ENCODE data around the gene TDRD1. TPM values are rescaled to one million over a fixed set of nuclear protein-coding genes. Genes with fewer than 3 reads are reported as not detected.
A peak's percentile ranks its signal among the peaks of the same experiment; 100 is the strongest.

TDRD1 gene
- total RNA-seq, 1 experiment from 2014 or later = not detected

DNA sequence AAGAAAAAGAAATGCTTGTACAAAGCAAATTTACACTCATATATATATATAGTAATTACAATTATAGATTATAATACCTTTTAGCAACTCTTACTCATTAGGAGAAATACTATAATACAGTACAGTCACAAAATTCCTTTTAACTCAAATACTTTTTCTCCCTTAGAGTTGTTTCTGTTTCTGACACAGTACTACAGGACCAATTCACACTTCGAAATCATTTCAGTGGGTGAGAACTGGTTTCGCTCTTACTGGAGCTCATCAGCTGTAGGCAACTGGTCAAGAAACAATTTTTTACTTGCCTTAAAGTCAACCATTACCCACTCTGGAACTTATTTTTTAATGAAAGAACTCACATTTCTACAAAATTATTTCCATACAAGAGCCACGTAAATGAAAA lies 11.2 kb upstream of the TDRD1 start (continued):
- TF ChIP-seq EZH2phosphoT487 (IDR thresholded peaks at IDR 0.05; ENCODE audit: borderline replicate concordance) (no peak), SP1 (IDR thresholded peaks at IDR 0.05; ENCODE audit: low read depth) (no peak), POLR2AphosphoS5 (IDR thresholded peaks at IDR 0.05; ENCODE audit: low read depth, low read length) (no peak), ZNF274 (IDR thresholded peaks at IDR 0.05; ENCODE audit: low read depth, low read length) (no peak), SRF (IDR thresholded peaks at IDR 0.05; ENCODE audit: low read depth) (no peak), EGR1 (IDR thresholded peaks at IDR 0.05; ENCODE audit: low read depth) (no peak), SIN3A (IDR thresholded peaks at IDR 0.05; ENCODE audit: low read depth) (no peak), TCF7L2 (IDR thresholded peaks at IDR 0.05; ENCODE audit: borderline replicate concordance, extremely low read depth, insufficient read depth, insufficient read length) (no peak), CEBPB (IDR thresholded peaks at IDR 0.05; ENCODE audit: low read depth) (no peak)
- TF ChIP-seq, protein P1, sequence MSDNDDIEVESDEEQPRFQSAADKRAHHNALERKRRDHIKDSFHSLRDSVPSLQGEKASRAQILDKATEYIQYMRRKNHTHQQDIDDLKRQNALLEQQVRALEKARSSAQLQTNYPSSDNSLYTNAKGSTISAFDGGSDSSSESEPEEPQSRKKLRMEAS (IDR thresholded peaks at IDR 0.05) = no peak

DNA sequence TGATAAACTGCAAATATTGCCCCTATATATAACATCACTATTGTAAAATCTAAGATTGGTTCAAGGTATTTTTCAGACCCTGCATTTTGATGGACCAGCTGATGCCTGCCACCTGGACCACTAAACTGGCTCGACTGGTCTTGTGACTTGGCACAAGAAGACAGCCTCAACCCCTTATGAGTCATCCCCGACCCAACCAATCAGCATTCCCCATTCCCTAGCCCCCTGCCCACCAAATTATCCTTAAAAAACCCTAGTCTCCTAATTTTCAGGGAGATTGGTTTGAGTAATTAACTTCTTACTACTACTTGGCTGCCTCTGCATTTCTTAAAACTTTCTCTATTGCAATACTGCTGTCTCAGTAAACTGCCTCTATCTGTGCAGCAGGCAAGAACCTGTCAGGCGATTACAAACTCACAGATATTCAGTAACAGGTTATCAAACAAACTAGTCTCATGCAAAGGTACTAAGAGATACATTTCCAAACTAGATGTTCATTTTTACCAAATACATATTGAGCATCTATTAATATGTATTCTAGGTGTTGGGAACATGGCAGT lies 10.6 kb upstream of the TDRD1 start:
- Histone ChIP-seq H3K27ac (ENCODE audit: low read depth, low read length) (no peak overlapping the region), H3K36me3 (ENCODE audit: control insufficient read depth in 1 of 2, insufficient read depth in 2 of 2, low read length in 2 of 2) (no peaks in the 10 kb centered on the region), H3K4me2 (ENCODE audit: low read length) (no peak overlapping the region), H3K79me2 (ENCODE audit: insufficient read depth, low read length) (peaks cover 46% of the 10 kb centered on the region), H3K9me2 (ENCODE audit: insufficient read depth) (no peaks in the 10 kb centered on the region), H2AFZ (ENCODE audit: low read depth, low read length, poor library complexity, severe bottlenecking) (no peak overlapping the region), H3K4me1 (ENCODE audit: control insufficient read depth in 1 of 2, insufficient read depth in 2 of 2, low read length in 2 of 2) (peaks cover 6 to 16% of the 10 kb centered on the region in 2 experiments; a peak in 3 of 4 replicates), H3K27me3 (ENCODE audit: insufficient read depth, low read length) (no peaks in the 10 kb centered on the region), H4K20me1 (ENCODE audit: insufficient read depth) (no peaks in the 10 kb centered on the region), H3K9ac (ENCODE audit: low read length) (no peak overlapping the region), H3K4me3 (replicated peaks in 1 of 2; ENCODE audit: low read depth in 1 of 2, low read length in 2 of 2) (no peak overlapping the region), H3K9me3 (ENCODE audit: control insufficient read depth in 1 of 2, insufficient read depth in 1 of 2, low read depth in 1 of 2, low read length in 2 of 2) (peaks cover 3 to 11% of the 10 kb centered on the region in 2 experiments; a peak in 2 of 4 replicates)
- RAD21 ChIA-PET (ENCODE audit: low non-redundant PET in 1 of 2, low total read pairs in 2 of 2, uncharacterized antibody in 2 of 2, unreplicated experiment in 2 of 2) = no interaction called here
- intact Hi-C loops (cut with micrococcal nuclease) = no loop called here
- ATAC-seq (no peak), DNase-seq (ENCODE audit: low read depth, low spot score) (no peak)
- CTCF ChIA-PET = interaction anchor here (0.9 kb wide), 1 partner anchor 10 kb away, joined by 3 read pairs; no protein-coding TSS in a partner anchor
- TF ChIP-seq ZFX (IDR thresholded peaks at IDR 0.05) (no peak), SRF (IDR thresholded peaks at IDR 0.05; ENCODE audit: low read depth) (no peak), POLR2A (IDR thresholded peaks at IDR 0.05; ENCODE audit: borderline replicate concordance, extremely low read depth, insufficient read depth, insufficient read length) (no peak), ZNF274 (IDR thresholded peaks at IDR 0.05; ENCODE audit: low read depth, low read length) (no peak), EGR1 (IDR thresholded peaks at IDR 0.05; ENCODE audit: low read depth) (no peak), CBX3 (IDR thresholded peaks at IDR 0.05; ENCODE audit: low read depth) (peak; percentile 80; the same call in 1 of the 2 replicates)
- TF ChIP-seq, protein P1 (IDR thresholded peaks at IDR 0.05) = no peak
- TF ChIP-seq, protein P2, sequence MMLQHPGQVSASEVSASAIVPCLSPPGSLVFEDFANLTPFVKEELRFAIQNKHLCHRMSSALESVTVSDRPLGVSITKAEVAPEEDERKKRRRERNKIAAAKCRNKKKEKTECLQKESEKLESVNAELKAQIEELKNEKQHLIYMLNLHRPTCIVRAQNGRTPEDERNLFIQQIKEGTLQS (IDR thresholded peaks at IDR 0.05) = no peak
- TF ChIP-seq, protein P3, sequence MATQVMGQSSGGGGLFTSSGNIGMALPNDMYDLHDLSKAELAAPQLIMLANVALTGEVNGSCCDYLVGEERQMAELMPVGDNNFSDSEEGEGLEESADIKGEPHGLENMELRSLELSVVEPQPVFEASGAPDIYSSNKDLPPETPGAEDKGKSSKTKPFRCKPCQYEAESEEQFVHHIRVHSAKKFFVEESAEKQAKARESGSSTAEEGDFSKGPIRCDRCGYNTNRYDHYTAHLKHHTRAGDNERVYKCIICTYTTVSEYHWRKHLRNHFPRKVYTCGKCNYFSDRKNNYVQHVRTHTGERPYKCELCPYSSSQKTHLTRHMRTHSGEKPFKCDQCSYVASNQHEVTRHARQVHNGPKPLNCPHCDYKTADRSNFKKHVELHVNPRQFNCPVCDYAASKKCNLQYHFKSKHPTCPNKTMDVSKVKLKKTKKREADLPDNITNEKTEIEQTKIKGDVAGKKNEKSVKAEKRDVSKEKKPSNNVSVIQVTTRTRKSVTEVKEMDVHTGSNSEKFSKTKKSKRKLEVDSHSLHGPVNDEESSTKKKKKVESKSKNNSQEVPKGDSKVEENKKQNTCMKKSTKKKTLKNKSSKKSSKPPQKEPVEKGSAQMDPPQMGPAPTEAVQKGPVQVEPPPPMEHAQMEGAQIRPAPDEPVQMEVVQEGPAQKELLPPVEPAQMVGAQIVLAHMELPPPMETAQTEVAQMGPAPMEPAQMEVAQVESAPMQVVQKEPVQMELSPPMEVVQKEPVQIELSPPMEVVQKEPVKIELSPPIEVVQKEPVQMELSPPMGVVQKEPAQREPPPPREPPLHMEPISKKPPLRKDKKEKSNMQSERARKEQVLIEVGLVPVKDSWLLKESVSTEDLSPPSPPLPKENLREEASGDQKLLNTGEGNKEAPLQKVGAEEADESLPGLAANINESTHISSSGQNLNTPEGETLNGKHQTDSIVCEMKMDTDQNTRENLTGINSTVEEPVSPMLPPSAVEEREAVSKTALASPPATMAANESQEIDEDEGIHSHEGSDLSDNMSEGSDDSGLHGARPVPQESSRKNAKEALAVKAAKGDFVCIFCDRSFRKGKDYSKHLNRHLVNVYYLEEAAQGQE (IDR thresholded peaks at IDR 0.05; ENCODE audit: low read depth) = no peak
- POLR2A ChIA-PET = no interaction called here
- no TSS peak for BruUV-seq (replicated peaks)

Data from HCT116 (cell line).